ENCODE data around the gene KCNMA1. TPM values are rescaled to one million over a fixed set of nuclear protein-coding genes. Genes with fewer than 3 reads are reported as not detected.

The KCNMA1 gene
- total RNA-seq, 3 donors from 2014 or later (not counting 1 experiment from before 2014, with no cell fraction given) = 0.40 to 1.8 (median 0.63) TPM

DNA sequence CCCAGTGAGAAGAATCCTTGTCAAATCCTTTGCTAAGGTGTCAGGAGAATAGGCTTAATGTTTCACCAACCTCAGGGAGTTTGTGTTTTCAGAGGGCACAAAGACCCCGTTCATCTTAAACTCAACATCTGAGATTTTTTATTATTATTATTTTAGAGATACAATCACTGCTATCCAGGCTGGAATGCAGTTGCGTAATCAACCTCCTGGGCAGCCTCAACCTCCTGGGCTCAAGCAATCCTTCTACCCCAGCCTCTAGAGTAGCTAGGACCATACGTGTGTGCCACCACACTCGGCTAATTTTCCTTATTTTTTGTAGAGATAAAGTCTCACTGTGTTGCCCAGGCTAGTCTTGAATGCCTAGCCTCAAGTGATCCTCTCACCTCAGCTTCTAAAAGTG is 599.2 kb downstream of the KCNMA1 start:
- Mint-ChIP-seq H3K4me3 (no peak overlapping the region), H3K27me3 (ENCODE audit: low read depth in 2 of 2) (peaks cover 8 to 21% of the 10 kb centered on the region in 2 donors), H3K36me3 (no peaks in the 10 kb centered on the region), H3K9me3 (no peaks in the 10 kb centered on the region), H3K4me1 (peaks cover 9 to 10% of the 10 kb centered on the region in 2 donors), H3K27ac (peak overlapping the region in 1 of 2 donors; percentile 29)
- Histone ChIP-seq H3K27ac (ENCODE audit: low read length) (no peak overlapping the region), H3K9me3 (ENCODE audit: control insufficient read depth, insufficient read depth, low read length) (no peaks in the 10 kb centered on the region), H3K36me3 (ENCODE audit: control insufficient read depth, insufficient read depth, low read length) (no peaks in the 10 kb centered on the region), H3K4me1 (ENCODE audit: control insufficient read depth, insufficient read depth, low read length) (peaks cover 7% of the 10 kb centered on the region), H3K27me3 (ENCODE audit: control insufficient read depth, insufficient read depth, low read length) (no peaks in the 10 kb centered on the region), H3K4me3 (ENCODE audit: low read length) (no peak overlapping the region)
- intact Hi-C loops (cut with micrococcal nuclease) = loop anchor here (5.0 kb wide), 1 partner anchor 74 kb away; no protein-coding TSS in a partner anchor
- DNase-seq (no peak), ATAC-seq (no peak)
- WGBS (ENCODE audit: insufficient coverage) = 84% methylated on average over 3 of the region's 4 CpGs
- TF ChIP-seq, protein P1, sequence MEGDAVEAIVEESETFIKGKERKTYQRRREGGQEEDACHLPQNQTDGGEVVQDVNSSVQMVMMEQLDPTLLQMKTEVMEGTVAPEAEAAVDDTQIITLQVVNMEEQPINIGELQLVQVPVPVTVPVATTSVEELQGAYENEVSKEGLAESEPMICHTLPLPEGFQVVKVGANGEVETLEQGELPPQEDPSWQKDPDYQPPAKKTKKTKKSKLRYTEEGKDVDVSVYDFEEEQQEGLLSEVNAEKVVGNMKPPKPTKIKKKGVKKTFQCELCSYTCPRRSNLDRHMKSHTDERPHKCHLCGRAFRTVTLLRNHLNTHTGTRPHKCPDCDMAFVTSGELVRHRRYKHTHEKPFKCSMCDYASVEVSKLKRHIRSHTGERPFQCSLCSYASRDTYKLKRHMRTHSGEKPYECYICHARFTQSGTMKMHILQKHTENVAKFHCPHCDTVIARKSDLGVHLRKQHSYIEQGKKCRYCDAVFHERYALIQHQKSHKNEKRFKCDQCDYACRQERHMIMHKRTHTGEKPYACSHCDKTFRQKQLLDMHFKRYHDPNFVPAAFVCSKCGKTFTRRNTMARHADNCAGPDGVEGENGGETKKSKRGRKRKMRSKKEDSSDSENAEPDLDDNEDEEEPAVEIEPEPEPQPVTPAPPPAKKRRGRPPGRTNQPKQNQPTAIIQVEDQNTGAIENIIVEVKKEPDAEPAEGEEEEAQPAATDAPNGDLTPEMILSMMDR (IDR thresholded peaks at IDR 0.05) = no peak

DNA sequence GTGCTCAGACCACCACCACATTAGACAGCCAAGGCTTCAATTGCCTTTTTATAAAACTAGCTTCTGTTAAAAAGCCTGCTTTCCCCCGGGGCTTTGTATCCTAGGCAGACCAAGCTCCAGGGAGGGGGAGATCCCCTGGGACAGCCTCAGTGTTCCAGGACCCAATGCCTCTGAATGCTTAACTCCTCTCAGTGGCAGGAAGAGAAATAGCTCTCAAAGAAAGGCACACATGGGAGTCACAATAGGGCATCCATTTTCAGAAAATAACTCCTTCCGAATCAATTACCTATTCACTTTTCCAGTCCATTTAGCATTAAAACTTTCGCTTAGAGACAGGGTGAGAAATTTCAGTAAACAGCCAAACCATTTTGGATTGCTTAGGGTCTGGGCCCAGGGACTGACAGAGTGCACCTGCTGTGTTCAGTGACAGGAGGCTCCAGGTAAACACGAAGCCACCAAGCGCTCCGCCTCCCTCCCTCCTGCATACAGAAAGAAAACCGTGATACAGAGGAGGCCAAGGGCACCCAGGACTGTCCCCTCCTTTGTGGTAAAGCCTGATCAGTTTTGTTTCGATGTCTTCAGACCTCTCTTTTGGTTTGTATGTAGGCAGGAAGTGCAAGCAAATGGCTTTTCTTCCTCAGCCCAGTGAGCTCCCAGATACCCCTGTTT is 599.7 kb downstream of the KCNMA1 start:
- TF ChIP-seq, protein P1 (IDR thresholded peaks at IDR 0.05) = no peak
- no peak overlapping the region for H3K27ac ChIP-seq (ENCODE audit: low read length)
- intact Hi-C loops (cut with micrococcal nuclease) = loop anchor here (5.0 kb wide), 1 partner anchor 74 kb away; no protein-coding TSS in a partner anchor
- no peak overlapping the region for H3K27ac Mint-ChIP-seq
- no peak overlapping the region for H3K4me3 ChIP-seq (ENCODE audit: low read length)
- 70% methylated on average over 8 of the region's 8 CpGs for WGBS (ENCODE audit: insufficient coverage)
- no peaks in the 10 kb centered on the region for H3K36me3 Mint-ChIP-seq
- no peak overlapping the region for H3K4me3 Mint-ChIP-seq
- DNase-seq (no peak), ATAC-seq (no peak)
- no peaks in the 10 kb centered on the region for H3K9me3 ChIP-seq (ENCODE audit: control insufficient read depth, insufficient read depth, low read length)
- peaks cover 11 to 26% of the 10 kb centered on the region in 2 donors for H3K27me3 Mint-ChIP-seq (ENCODE audit: low read depth in 2 of 2)
- H3K4me1 ChIP-seq (ENCODE audit: control insufficient read depth, insufficient read depth, low read length) = peaks cover 7% of the 10 kb centered on the region
- H3K4me1 Mint-ChIP-seq = peaks cover 9 to 10% of the 10 kb centered on the region in 2 donors
- no peaks in the 10 kb centered on the region for H3K9me3 Mint-ChIP-seq
- no peaks in the 10 kb centered on the region for H3K27me3 ChIP-seq (ENCODE audit: control insufficient read depth, insufficient read depth, low read length)
- H3K36me3 ChIP-seq (ENCODE audit: control insufficient read depth, insufficient read depth, low read length) = no peaks in the 10 kb centered on the region

DNA sequence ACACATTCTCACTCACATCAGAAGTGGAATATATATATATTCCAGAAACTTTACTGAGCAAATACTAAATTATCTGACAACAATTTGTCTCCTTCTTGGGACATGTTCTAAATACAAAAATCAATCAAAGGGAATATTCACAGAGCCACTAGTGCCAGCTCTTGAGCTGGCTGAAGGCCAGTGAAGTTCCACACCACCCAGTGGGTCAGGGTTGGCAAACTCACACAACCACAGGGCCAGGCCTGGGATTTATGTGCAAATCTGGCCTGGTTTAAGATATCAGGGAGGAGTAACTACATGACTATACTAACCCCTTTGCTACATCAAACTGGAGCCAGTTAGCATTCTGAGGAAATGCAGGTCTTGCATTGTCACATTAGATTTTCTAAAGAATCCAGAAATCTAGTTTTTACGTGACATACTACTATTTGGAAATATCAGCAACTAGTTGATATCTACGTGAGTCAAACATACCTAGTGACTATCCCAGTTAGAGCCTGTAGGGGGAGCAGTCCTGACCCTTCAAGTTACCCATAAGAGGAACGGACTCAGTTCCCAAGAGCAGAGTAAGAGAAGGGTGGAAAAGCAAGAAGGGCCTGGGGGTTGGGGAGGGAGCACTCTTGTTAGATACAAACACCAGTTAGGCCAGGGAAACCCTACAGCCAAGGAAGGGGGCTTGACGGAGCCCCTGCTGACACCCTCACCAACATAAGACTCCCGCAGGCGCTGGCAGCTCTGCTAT is 600.4 kb downstream of the KCNMA1 start:
- DNase-seq (peak in 1 of 2 donors; percentile 14), ATAC-seq (peak in 1 of 3 donors; percentile 55)
- no peaks in the 10 kb centered on the region for H3K36me3 ChIP-seq (ENCODE audit: control insufficient read depth, insufficient read depth, low read length)
- WGBS (ENCODE audit: insufficient coverage) = 85% methylated on average over 6 of the region's 6 CpGs
- H3K27ac ChIP-seq (ENCODE audit: low read length) = no peak overlapping the region
- no peaks in the 10 kb centered on the region for H3K36me3 Mint-ChIP-seq
- no peak overlapping the region for H3K4me3 Mint-ChIP-seq
- no peaks in the 10 kb centered on the region for H3K9me3 Mint-ChIP-seq
- no peaks in the 10 kb centered on the region for H3K27me3 ChIP-seq (ENCODE audit: control insufficient read depth, insufficient read depth, low read length)
- H3K4me1 ChIP-seq (ENCODE audit: control insufficient read depth, insufficient read depth, low read length) = peaks cover 7% of the 10 kb centered on the region
- H3K4me1 Mint-ChIP-seq = peaks cover 9 to 10% of the 10 kb centered on the region in 2 donors
- H3K4me3 ChIP-seq (ENCODE audit: low read length) = no peak overlapping the region
- H3K27ac Mint-ChIP-seq = no peak overlapping the region
- H3K27me3 Mint-ChIP-seq (ENCODE audit: low read depth in 2 of 2) = peaks cover 11 to 26% of the 10 kb centered on the region in 2 donors
- TF ChIP-seq, protein P1 (IDR thresholded peaks at IDR 0.05) = peak; percentile 62
- H3K9me3 ChIP-seq (ENCODE audit: control insufficient read depth, insufficient read depth, low read length) = no peaks in the 10 kb centered on the region
- intact Hi-C loops (cut with micrococcal nuclease) = loop anchor here (5.0 kb wide), 1 partner anchor 75 kb away; no protein-coding TSS in a partner anchor
